ENCODE data around the gene NOL9.
"Not testable (repeated sequence)": the region's sequence is repeated elsewhere in the genome, so short reads cannot be mapped to it uniquely, and the experiment has no call there.

NOL9 gene

GRCh38 chr1:6572653-6573383, 18.5 kb upstream of the NOL9 start:
- DNase-seq (ENCODE audit: low spot score): no peak

GRCh38 chr1:6570987-6571386, 16.7 kb upstream of the NOL9 start:
- no peak for DNase-seq (ENCODE audit: low spot score)

GRCh38 chr1:6570100-6570499, 15.8 kb upstream of the NOL9 start:
- no peak for DNase-seq (ENCODE audit: low spot score)

- DNase-seq (ENCODE audit: low spot score): no peak
These were observed 14.7 kb upstream of the NOL9 start for GRCh38 chr1:6569033-6569432.

- DNase-seq (ENCODE audit: low spot score): no peak
These were observed 6.0 kb upstream of the NOL9 start for GRCh38 chr1:6560267-6560666.

- DNase-seq (ENCODE audit: low spot score): not testable (repeated sequence)
These were observed 4.8 kb upstream of the NOL9 start for GRCh38 chr1:6559161-6559560.

- DNase-seq (ENCODE audit: low spot score): no peak
These were observed 3.3 kb upstream of the NOL9 start for GRCh38 chr1:6557597-6557996.

- no peak for DNase-seq (ENCODE audit: low spot score)
These were observed 830 bp upstream of the NOL9 start, which contains the start of gene TAS1R1 for GRCh38 chr1:6554907-6555778. Gene TAS1R1, plus strand, starts transcription at chr1:6555307. Its CDS starts 67 bp downstream, at chr1:6555374.

- no peak for DNase-seq (ENCODE audit: low spot score)
These were observed 7.0 kb downstream of the NOL9 start for GRCh38 chr1:6547301-6547700.

GRCh38 chr1:6546326-6546725, 8.0 kb downstream of the NOL9 start:
- DNase-seq (ENCODE audit: low spot score): peak; percentile 48

GRCh38 chr1:6545276-6546112, 8.8 kb downstream of the NOL9 start:
- no peak for DNase-seq (ENCODE audit: low spot score)

- peak; percentile 94 for DNase-seq (ENCODE audit: low spot score)
These were observed 9.5 kb downstream of the NOL9 start for GRCh38 chr1:6544831-6545230.

- no peak for DNase-seq (ENCODE audit: low spot score)
These were observed 15.4 kb downstream of the NOL9 start for GRCh38 chr1:6538956-6539355.

- DNase-seq (ENCODE audit: low spot score): no peak
These were observed 18.0 kb downstream of the NOL9 start for GRCh38 chr1:6536291-6536690.

- DNase-seq (ENCODE audit: low spot score): no peak
These were observed 19.1 kb downstream of the NOL9 start for GRCh38 chr1:6535214-6535613.

GRCh38 chr1:6534248-6534822, 20.0 kb downstream of the NOL9 start:
- no peak for DNase-seq (ENCODE audit: low spot score)

- no peak for DNase-seq (ENCODE audit: low spot score)
These were observed 22.3 kb downstream of the NOL9 start for GRCh38 chr1:6531996-6532395.

- no peak for DNase-seq (ENCODE audit: low spot score)
These were observed 23.7 kb downstream of the NOL9 start for GRCh38 chr1:6530504-6531160.

GRCh38 chr1:6528492-6528891, 25.8 kb downstream of the NOL9 start:
- no peak for DNase-seq (ENCODE audit: low spot score)

GRCh38 chr1:6526316-6526715, 28.0 kb downstream of the NOL9 start:
- DNase-seq (ENCODE audit: low spot score): no peak

- DNase-seq (ENCODE audit: low spot score): peak; percentile 40
These were observed 30.7 kb downstream of the NOL9 start for GRCh38 chr1:6523566-6523965.
